Daoy (cell line): ENCODE data around the gene NBPF1. TPM values are rescaled to one million over a fixed set of nuclear protein-coding genes. Genes with fewer than 3 reads are reported as not detected.
A peak's percentile ranks its signal among the peaks of the same experiment; 100 is the strongest.
"Not testable (repeated sequence)": the region's sequence is repeated elsewhere in the genome, so short reads cannot be mapped to it uniquely, and the experiment has no call there.

ENCODE experiments used
- DNase-seq: peaks from one replicate; pipeline ENCODE4 v3.0.0-alpha.2; 2015; ENCODE audit warnings: low read depth
- total RNA-seq: library from RNA; depleted of rRNA; stranded (reverse); fragments of >200 nt; shearing (Covaris generic); gene quantifications from 2 replicates; pipeline ENCODE4 v1.2.3, GENCODE V29; 2014

The NBPF1 gene
- total RNA-seq, 1 experiment from 2014 or later: 41.5 TPM

- DNase-seq: peak; percentile 6
Observed at GRCh38 chr1:16607853-16608815, 5.2 kb downstream of the NBPF1 start.

GRCh38 chr1:16607433-16607851 is 5.9 kb downstream of the NBPF1 start:
- peak; percentile 4 for DNase-seq

- DNase-seq: peak; percentile 0
Observed at GRCh38 chr1:16606666-16607432, 6.5 kb downstream of the NBPF1 start.

GRCh38 chr1:16605532-16606505 is 7.5 kb downstream of the NBPF1 start:
- peak; percentile 2 for DNase-seq

GRCh38 chr1:16605213-16605525 is 8.2 kb downstream of the NBPF1 start:
- DNase-seq: no peak

GRCh38 chr1:16604514-16605212 is 8.7 kb downstream of the NBPF1 start:
- DNase-seq: peak; percentile 1

GRCh38 chr1:16603623-16604022 is 9.7 kb downstream of the NBPF1 start:
- DNase-seq: not testable (repeated sequence)

GRCh38 chr1:16602336-16603011 is 10.9 kb downstream of the NBPF1 start:
- not testable (repeated sequence) for DNase-seq

GRCh38 chr1:16600855-16601786 is 12.2 kb downstream of the NBPF1 start:
- not testable (repeated sequence) for DNase-seq

GRCh38 chr1:16599326-16599725 is 14.0 kb downstream of the NBPF1 start:
- DNase-seq: not testable (repeated sequence)

- DNase-seq: not testable (repeated sequence)
Observed at GRCh38 chr1:16595216-16595615, 18.1 kb downstream of the NBPF1 start.

GRCh38 chr1:16591845-16592244 is 21.5 kb downstream of the NBPF1 start:
- not testable (repeated sequence) for DNase-seq

GRCh38 chr1:16588081-16588480 is 25.3 kb downstream of the NBPF1 start:
- DNase-seq: not testable (repeated sequence)

- not testable (repeated sequence) for DNase-seq
Observed at GRCh38 chr1:16587639-16588038, 25.7 kb downstream of the NBPF1 start.

GRCh38 chr1:16565324-16565723 is 48.0 kb downstream of the NBPF1 start:
- DNase-seq: not testable (repeated sequence)

- not testable (repeated sequence) for DNase-seq
Observed at GRCh38 chr1:16561035-16561434, 52.3 kb downstream of the NBPF1 start.

GRCh38 chr1:16560498-16560897 is 52.9 kb downstream of the NBPF1 start:
- not testable (repeated sequence) for DNase-seq

GRCh38 chr1:16559688-16560087 is 53.7 kb downstream of the NBPF1 start:
- not testable (repeated sequence) for DNase-seq

- not testable (repeated sequence) for DNase-seq
Observed at GRCh38 chr1:16557034-16557433, 56.3 kb downstream of the NBPF1 start.
